ENCODE measurements around the gene UNC13B. TPM values are rescaled to one million over a fixed set of nuclear protein-coding genes. Genes with fewer than 3 reads are reported as not detected.

UNC13B gene
- total RNA-seq, 1 experiment from 2014 or later, result 9.8 TPM

DNA sequence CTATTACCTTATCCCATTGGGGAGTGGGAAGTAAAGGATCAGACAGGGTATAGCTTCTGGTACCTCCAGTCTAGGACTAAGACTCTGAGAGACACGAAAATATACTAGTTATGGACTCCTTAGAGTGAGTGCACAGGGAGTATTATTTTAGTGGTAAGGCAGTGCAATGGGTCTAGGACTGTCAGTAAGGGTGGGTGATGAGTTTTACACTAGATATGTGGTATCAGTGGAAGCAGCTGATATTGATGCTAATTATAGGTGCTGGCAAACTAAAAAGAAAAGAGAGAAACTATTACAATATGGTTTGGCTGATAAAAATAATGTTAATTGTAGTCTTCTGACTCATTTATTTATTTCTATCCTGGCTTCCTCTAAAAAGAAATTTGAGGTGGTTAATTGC lies 118.6 kb downstream of the UNC13B start:
- Histone ChIP-seq H3K4me2 (ENCODE audit: low read length) (no peak overlapping the region), H3K27ac (ENCODE audit: low read length) (no peak overlapping the region), H3K27me3 (ENCODE audit: low read length) (no peaks in the 10 kb centered on the region), H2AFZ (ENCODE audit: low read length) (no peak overlapping the region), H4K20me1 (ENCODE audit: low read length) (no peaks in the 10 kb centered on the region), H3K9me3 (ENCODE audit: low read length) (no peaks in the 10 kb centered on the region), H3K36me3 (ENCODE audit: low read depth, low read length) (no peaks in the 10 kb centered on the region), H3K4me1 (ENCODE audit: insufficient read depth, low read length) (no peaks in the 10 kb centered on the region), H3F3A (ENCODE audit: low read length, unreplicated experiment) (no peaks in the 10 kb centered on the region), H3K4me3 (ENCODE audit: low read length) (no peak overlapping the region), H3K9me2 (replicated peaks; ENCODE audit: low read length) (no peaks in the 10 kb centered on the region), H3K79me2 (ENCODE audit: low read length) (no peaks in the 10 kb centered on the region), H3K9ac (ENCODE audit: low read length) (no peak overlapping the region)
- ATAC-seq, result no peak
- ChIA-PET CTCF (no interaction called here), POLR2A (ENCODE audit: unreplicated experiment) (no interaction called here)
- TF ChIP-seq EZH2 (IDR thresholded peaks at IDR 0.05; ENCODE audit: low read length, unreplicated experiment) (no peak), EZH2phosphoT487 (IDR thresholded peaks at IDR 0.05; ENCODE audit: borderline replicate concordance, low read length) (no peak)
- TF ChIP-seq, protein P1, sequence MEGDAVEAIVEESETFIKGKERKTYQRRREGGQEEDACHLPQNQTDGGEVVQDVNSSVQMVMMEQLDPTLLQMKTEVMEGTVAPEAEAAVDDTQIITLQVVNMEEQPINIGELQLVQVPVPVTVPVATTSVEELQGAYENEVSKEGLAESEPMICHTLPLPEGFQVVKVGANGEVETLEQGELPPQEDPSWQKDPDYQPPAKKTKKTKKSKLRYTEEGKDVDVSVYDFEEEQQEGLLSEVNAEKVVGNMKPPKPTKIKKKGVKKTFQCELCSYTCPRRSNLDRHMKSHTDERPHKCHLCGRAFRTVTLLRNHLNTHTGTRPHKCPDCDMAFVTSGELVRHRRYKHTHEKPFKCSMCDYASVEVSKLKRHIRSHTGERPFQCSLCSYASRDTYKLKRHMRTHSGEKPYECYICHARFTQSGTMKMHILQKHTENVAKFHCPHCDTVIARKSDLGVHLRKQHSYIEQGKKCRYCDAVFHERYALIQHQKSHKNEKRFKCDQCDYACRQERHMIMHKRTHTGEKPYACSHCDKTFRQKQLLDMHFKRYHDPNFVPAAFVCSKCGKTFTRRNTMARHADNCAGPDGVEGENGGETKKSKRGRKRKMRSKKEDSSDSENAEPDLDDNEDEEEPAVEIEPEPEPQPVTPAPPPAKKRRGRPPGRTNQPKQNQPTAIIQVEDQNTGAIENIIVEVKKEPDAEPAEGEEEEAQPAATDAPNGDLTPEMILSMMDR (conservative IDR thresholded peaks at IDR 0.05; ENCODE audit: low read depth, low read length), result no peak
- no peak for DNase-seq
- intact Hi-C loops (cut with micrococcal nuclease), result no loop called here
- BruUV-seq (replicated peaks), result no TSS peak

DNA sequence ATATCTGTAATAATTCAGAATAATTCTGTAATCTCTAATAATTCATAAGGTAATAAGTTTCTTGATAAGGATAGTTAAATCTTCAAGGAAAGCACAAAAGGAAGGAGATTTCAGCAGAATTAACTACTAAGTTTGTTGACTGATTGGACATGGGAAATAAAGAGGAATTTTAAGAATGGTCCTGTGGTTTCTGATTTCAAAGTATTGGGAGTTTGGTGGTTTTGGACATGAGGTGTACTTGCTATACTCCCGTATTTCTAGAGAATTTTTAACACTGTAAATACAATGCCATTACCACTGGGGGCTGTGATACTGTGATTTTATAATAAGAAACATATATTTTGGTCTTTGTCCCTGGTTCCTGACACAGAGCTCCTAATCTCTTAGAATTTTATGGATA lies 123.9 kb downstream of the UNC13B start:
- no peaks in the 10 kb centered on the region for H3K9me3 ChIP-seq (ENCODE audit: low read length)
- DNase-seq, result no peak
- H3K4me3 ChIP-seq (ENCODE audit: low read length), result no peak overlapping the region
- H4K20me1 ChIP-seq (ENCODE audit: low read length), result no peaks in the 10 kb centered on the region
- TF ChIP-seq EZH2 (IDR thresholded peaks at IDR 0.05; ENCODE audit: low read length, unreplicated experiment), result no peak
- TF ChIP-seq, protein P1 (conservative IDR thresholded peaks at IDR 0.05; ENCODE audit: low read depth, low read length), result no peak
- no peak for TF ChIP-seq EZH2phosphoT487 (IDR thresholded peaks at IDR 0.05; ENCODE audit: borderline replicate concordance, low read length)
- no peaks in the 10 kb centered on the region for H3K79me2 ChIP-seq (ENCODE audit: low read length)
- ATAC-seq, result no peak
- no peak overlapping the region for H3K27ac ChIP-seq (ENCODE audit: low read length)
- no peak overlapping the region for H3K4me2 ChIP-seq (ENCODE audit: low read length)
- intact Hi-C loops (cut with micrococcal nuclease), result no loop called here
- H2AFZ ChIP-seq (ENCODE audit: low read length), result no peak overlapping the region
- H3K36me3 ChIP-seq (ENCODE audit: low read depth, low read length), result no peaks in the 10 kb centered on the region
- no peaks in the 10 kb centered on the region for H3K27me3 ChIP-seq (ENCODE audit: low read length)
- H3F3A ChIP-seq (ENCODE audit: low read length, unreplicated experiment), result no peaks in the 10 kb centered on the region
- ChIA-PET POLR2A (ENCODE audit: unreplicated experiment) (no interaction called here), CTCF (no interaction called here)
- no TSS peak for BruUV-seq (replicated peaks)
- no peaks in the 10 kb centered on the region for H3K9me2 ChIP-seq (replicated peaks; ENCODE audit: low read length)
- no peak overlapping the region for H3K9ac ChIP-seq (ENCODE audit: low read length)
- no peaks in the 10 kb centered on the region for H3K4me1 ChIP-seq (ENCODE audit: insufficient read depth, low read length)

DNA sequence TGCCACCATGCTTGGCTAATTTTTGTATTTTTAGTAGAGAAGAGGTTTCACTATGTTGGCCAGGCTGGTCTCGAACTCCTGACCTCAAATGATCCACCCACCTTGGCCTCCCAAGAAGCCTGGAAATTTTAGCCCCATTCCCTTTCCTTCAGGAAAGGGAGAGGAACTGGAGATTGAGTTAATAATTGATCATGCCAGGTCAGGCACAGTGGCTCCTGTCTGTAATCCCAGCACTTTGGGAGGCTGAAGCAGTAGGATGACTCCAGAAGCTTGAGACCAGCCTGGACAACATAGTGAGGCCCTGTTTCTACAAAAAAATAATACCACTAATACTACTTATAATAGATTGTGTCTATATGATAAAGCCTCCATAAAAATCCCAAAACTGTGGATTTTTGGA lies 124.6 kb downstream of the UNC13B start:
- Histone ChIP-seq H3K27ac (ENCODE audit: low read length) (no peak overlapping the region), H3K4me1 (ENCODE audit: insufficient read depth, low read length) (no peaks in the 10 kb centered on the region), H3K9me2 (replicated peaks; ENCODE audit: low read length) (no peaks in the 10 kb centered on the region), H3K27me3 (ENCODE audit: low read length) (no peaks in the 10 kb centered on the region), H3K36me3 (ENCODE audit: low read depth, low read length) (no peaks in the 10 kb centered on the region), H3K9me3 (ENCODE audit: low read length) (no peaks in the 10 kb centered on the region), H3K79me2 (ENCODE audit: low read length) (no peaks in the 10 kb centered on the region), H3F3A (ENCODE audit: low read length, unreplicated experiment) (no peaks in the 10 kb centered on the region), H3K9ac (ENCODE audit: low read length) (no peak overlapping the region), H3K4me3 (ENCODE audit: low read length) (no peak overlapping the region), H4K20me1 (ENCODE audit: low read length) (no peaks in the 10 kb centered on the region), H3K4me2 (ENCODE audit: low read length) (no peak overlapping the region), H2AFZ (ENCODE audit: low read length) (no peak overlapping the region)
- DNase-seq (no peak), ATAC-seq (no peak)
- CTCF ChIA-PET, result interaction anchor here (0.7 kb wide), 1 partner anchor 9 kb away, joined by 3 read pairs; no protein-coding TSS in a partner anchor
- POLR2A ChIA-PET (ENCODE audit: unreplicated experiment), result no interaction called here
- intact Hi-C loops (cut with micrococcal nuclease), result no loop called here
- no peak for TF ChIP-seq EZH2phosphoT487 (IDR thresholded peaks at IDR 0.05; ENCODE audit: borderline replicate concordance, low read length)
- no peak for TF ChIP-seq EZH2 (IDR thresholded peaks at IDR 0.05; ENCODE audit: low read length, unreplicated experiment)
- TF ChIP-seq, protein P1 (conservative IDR thresholded peaks at IDR 0.05; ENCODE audit: low read depth, low read length), result no peak
- BruUV-seq (replicated peaks), result no TSS peak
